GM12864 (cell line): ENCODE measurements around the gene SPIRE1.

ENCODE experiments used
- DNase-seq: peaks from one replicate; pipeline ENCODE4 v3.0.0-alpha.2; 2011; ENCODE audit warnings: low read depth
- H3K4me3 ChIP-seq: 2 replicates; pipeline ENCODE4 v1.5.1; 2011; ENCODE audit warnings: mild to moderate bottlenecking, low read depth, low read length, control low read depth
- TF ChIP-seq, protein P1 (sequence below): IDR thresholded peaks from 2 replicates; pipeline ENCODE4 v1.5.1; 2011; ENCODE audit warnings: low read depth, mild to moderate bottlenecking, moderate library complexity, low read length, control low read depth, inconsistent platforms; ENCODE audit errors: missing control alignments

The SPIRE1 gene

DNA sequence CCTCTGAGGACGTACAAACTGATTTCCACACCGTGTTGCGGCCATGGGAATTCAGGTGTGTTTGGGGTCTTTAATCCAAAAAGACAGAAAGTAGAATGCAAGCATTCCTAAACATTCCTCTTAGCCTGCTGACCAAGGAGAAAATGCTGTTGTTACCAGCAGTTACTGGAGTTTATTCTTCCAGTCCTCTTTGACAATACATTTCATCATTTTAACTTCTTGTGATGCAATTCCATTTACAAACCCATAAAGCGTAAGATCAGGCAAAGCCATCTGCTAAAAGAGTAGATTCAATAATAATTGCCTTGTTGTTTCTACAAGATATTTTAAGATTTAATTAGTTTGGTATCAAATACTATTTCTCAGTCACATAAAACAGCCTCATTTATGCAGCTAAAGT is 32.7 kb downstream of the SPIRE1 start:
- TF ChIP-seq, protein P1, sequence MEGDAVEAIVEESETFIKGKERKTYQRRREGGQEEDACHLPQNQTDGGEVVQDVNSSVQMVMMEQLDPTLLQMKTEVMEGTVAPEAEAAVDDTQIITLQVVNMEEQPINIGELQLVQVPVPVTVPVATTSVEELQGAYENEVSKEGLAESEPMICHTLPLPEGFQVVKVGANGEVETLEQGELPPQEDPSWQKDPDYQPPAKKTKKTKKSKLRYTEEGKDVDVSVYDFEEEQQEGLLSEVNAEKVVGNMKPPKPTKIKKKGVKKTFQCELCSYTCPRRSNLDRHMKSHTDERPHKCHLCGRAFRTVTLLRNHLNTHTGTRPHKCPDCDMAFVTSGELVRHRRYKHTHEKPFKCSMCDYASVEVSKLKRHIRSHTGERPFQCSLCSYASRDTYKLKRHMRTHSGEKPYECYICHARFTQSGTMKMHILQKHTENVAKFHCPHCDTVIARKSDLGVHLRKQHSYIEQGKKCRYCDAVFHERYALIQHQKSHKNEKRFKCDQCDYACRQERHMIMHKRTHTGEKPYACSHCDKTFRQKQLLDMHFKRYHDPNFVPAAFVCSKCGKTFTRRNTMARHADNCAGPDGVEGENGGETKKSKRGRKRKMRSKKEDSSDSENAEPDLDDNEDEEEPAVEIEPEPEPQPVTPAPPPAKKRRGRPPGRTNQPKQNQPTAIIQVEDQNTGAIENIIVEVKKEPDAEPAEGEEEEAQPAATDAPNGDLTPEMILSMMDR: no peak
- no peak overlapping the region for H3K4me3 ChIP-seq
- no peak for DNase-seq

DNA sequence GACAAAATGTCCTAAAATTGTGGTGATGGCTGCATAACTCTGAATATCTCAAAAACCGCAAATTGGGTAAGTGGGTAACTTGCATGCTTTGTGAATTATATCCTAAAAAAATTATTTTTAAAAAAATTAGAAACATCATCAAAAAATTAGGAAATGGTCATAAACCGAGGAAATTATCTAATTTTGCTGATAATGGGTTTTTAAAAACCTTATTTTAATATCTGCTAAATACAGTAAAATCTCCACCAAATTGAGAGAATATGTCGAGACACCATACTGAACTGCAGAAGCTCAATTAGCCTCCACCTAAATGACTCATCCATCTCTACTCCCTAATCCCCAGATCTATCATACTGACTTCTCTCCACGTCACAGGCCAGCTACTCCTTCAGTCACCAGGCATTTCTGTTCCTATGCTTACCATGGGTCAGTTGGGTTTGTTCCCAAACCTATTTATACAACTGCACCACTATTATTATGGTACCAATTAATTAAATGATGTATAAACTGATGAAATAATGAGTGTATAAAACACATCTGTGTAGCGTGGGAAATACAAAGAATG is 36.1 kb downstream of the SPIRE1 start:
- TF ChIP-seq, protein P1: no peak
- no peak for DNase-seq
- H3K4me3 ChIP-seq: no peak overlapping the region

DNA sequence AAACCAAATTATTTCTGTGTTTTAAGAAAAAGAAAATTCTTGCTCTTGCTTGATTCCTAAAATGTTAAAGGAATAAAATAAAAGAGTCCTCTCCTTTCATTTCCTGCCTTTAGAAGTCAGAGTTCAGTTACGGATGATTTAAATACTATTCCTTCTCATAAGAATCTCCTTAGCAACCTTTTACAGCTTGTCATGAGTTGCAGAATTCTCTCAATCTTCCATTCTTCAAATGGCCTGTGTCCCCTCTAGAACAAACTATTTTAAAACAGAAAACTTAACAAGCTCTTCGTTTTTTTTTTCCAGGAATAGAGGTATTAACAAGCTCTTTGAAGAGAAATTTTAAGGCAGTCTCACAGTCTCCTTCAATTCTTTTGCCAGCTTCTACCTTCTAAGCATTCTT is 42.2 kb downstream of the SPIRE1 start:
- TF ChIP-seq, protein P1: no peak
- no peak for DNase-seq
- no peak overlapping the region for H3K4me3 ChIP-seq

DNA sequence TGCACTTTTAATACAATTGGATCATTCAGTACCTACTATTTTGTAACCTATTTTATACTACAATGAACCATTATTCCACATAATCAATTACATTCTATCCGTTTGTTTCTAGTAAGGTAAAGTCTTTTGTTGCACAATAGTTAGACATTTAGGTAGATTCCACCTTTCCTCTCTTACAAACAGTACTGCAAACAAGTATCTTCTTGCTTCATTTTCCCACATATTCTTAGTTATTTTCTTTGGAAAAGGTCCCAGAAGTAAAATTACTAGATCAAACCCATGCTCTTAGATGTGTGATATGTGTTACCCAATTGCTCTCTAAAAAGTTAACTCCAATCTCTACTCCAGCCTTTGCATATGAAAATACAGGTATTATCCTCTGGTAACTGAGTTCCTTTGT is 49.6 kb downstream of the SPIRE1 start:
- DNase-seq: no peak
- no peak overlapping the region for H3K4me3 ChIP-seq
- TF ChIP-seq, protein P1: no peak

DNA sequence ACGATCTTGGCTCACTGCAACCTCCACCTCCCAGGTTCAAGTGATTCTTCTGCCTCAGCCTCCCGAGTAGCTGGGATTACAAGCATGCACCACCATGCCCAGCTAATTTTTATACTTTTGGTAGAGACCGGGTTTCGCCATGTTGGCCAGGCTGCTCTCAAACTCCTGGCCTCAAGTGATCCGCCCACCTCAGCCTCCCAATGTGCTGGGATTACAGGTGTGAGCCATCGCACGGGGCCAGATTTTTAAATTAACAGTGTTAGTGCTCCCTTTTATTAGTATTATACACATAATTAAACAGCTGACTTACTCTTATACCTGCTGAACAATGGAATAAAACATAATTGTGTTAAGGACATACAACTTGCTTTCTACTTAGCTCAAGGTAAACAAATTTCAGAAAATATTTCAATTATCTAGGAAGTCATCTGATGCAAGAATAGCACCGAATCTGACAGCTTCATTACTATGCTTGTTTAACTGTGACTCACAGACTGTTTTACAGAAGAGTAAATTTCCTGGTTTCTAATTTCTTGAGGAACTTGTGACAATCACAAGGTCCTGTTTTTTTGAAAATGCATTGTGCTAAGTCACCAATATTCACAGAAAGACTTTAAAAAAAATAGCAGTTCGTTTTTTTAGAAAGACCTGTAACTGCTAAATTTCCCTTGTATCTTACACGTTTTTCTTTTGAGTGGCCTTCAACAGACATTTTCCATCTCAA is 51.2 kb downstream of the SPIRE1 start:
- TF ChIP-seq, protein P1: no peak
- DNase-seq: no peak
- no peak overlapping the region for H3K4me3 ChIP-seq

DNA sequence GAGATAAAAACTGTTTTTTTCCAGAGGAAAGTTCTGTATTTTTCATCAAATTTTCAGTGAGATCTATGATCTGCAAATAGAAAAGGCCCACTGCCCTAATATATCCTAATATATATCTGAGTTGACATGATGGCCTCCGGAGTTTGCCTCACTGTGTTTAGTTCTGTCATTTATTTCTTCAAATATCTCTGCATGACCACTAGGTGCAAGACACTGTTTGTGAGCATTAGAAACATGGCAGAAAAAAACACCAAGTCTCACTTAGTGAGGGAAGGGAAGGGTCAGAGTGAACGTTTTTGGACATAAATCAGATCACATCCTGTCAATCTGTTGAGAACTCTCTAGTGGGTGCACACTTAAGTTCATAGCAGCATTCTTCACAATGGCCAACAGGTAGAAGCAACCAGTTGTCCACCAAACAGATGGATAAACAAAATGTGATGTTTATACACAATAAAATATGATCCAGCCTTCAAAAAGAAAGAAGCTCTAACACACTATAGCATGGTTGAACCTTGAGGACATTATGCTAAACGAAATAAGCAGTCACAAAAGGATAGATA is 53.4 kb downstream of the SPIRE1 start:
- no peak for DNase-seq
- TF ChIP-seq, protein P1: no peak

More for the DNA sequence above, 53.4 kb downstream of the SPIRE1 start:
- no peak overlapping the region for H3K4me3 ChIP-seq
